Parathyroid adenoma (tissue), 2 donors: ENCODE results near the gene RDH8.
"Not testable (repeated sequence)": the region's sequence is repeated elsewhere in the genome, so short reads cannot be mapped to it uniquely, and the experiment has no call there.

Experiments used
- H2AFZ ChIP-seq: fragments of 300-600 bp; sonication (generic); one replicate; pipeline ENCODE4 v1.7.0; 2017; ENCODE audit warnings: antibody characterized with exemption, mild to moderate bottlenecking
- H3K27ac ChIP-seq: fragments of 300-600 bp; sonication (generic); one replicate; pipeline ENCODE4 v1.7.0; 2017
- H3K27me3 ChIP-seq: fragments of 300-600 bp; sonication (generic); one replicate; pipeline ENCODE4 v1.7.0; 2017; ENCODE audit warnings: low read length; ENCODE audit not compliant: control insufficient read depth, insufficient read depth
- H3K36me3 ChIP-seq: fragments of 300-600 bp; sonication (generic); one replicate; pipeline ENCODE4 v1.7.0; 2017; ENCODE audit warnings: low read length; ENCODE audit not compliant: control insufficient read depth, insufficient read depth
- H3K4me1 ChIP-seq: fragments of 300-600 bp; sonication (generic); one replicate; pipeline ENCODE4 v1.7.0; 2017; ENCODE audit warnings: control low read depth
- H3K4me2 ChIP-seq: fragments of 300-600 bp; sonication (generic); one replicate; pipeline ENCODE4 v1.7.0; 2017; ENCODE audit warnings: low read length
- H3K4me3 ChIP-seq: fragments of 300-600 bp; sonication (generic); one replicate; pipeline ENCODE4 v1.7.0; 2017; ENCODE audit warnings: low read depth, low read length
- H3K79me2 ChIP-seq: fragments of 300-600 bp; sonication (generic); one replicate; pipeline ENCODE4 v1.7.0; 2017; ENCODE audit warnings: control low read depth
- H3K9ac ChIP-seq: fragments of 300-600 bp; sonication (generic); one replicate; pipeline ENCODE4 v1.7.0; 2017; ENCODE audit warnings: mild to moderate bottlenecking
- H3K9me3 ChIP-seq: fragments of 300-600 bp; sonication (generic); one replicate; pipeline ENCODE4 v1.7.0; 2017; ENCODE audit warnings: low read length; ENCODE audit not compliant: control insufficient read depth
- CTCF ChIP-seq: fragments of 300-600 bp; sonication (generic); IDR thresholded peaks from one replicate; pipeline ENCODE4 v1.7.0; 2017; ENCODE audit warnings: antibody characterized with exemption, mild to moderate bottlenecking
- donor health status: primary hyperparathyroidism.

Gene RDH8

DNA sequence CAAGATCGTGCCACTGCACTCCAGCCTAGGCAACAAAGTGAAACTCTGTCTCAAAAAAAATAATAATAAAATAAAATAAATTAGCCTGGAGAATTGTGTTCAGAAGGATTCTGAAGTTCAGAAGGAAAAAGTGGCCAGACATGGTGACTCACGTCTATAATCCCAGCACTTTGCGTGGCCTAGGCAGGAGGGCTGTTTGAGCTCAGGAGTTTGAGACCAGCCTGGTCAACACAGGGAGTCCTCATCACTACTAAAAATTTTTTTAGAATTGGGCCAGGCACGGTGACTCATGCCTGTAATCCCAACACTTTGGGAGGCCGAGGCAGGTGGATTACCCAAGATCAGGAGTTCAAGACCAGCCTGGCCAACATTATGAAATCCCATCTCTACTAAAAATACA lies 6.0 kb downstream of the RDH8 start:
- Histone ChIP-seq H2AFZ (no peak overlapping the region), H3K4me2 (no peak overlapping the region), H3K4me3 (no peak overlapping the region), H3K79me2 (no peaks in the 10 kb centered on the region), H3K9me3 (no peaks in the 10 kb centered on the region), H3K9ac (no peak overlapping the region), H3K27ac (no peak overlapping the region), H3K4me1 (peaks cover 2% of the 10 kb centered on the region), H3K27me3 (no peaks in the 10 kb centered on the region), H3K36me3 (no peaks in the 10 kb centered on the region)
- no peak for TF ChIP-seq CTCF

- no peaks in the 10 kb centered on the region for H3K4me1 ChIP-seq
- no peak overlapping the region for H3K9ac ChIP-seq
- H3K27ac ChIP-seq = no peak overlapping the region
- H3K4me2 ChIP-seq = no peak overlapping the region
- no peak overlapping the region for H3K4me3 ChIP-seq
- H3K36me3 ChIP-seq = no peaks in the 10 kb centered on the region
- no peaks in the 10 kb centered on the region for H3K79me2 ChIP-seq
- no peaks in the 10 kb centered on the region for H3K27me3 ChIP-seq
- no peaks in the 10 kb centered on the region for H3K9me3 ChIP-seq
- TF ChIP-seq CTCF = no peak
- H2AFZ ChIP-seq = no peak overlapping the region
Observed at GRCh38 chr19:10020851-10021250, 7.6 kb downstream of the RDH8 start.

DNA sequence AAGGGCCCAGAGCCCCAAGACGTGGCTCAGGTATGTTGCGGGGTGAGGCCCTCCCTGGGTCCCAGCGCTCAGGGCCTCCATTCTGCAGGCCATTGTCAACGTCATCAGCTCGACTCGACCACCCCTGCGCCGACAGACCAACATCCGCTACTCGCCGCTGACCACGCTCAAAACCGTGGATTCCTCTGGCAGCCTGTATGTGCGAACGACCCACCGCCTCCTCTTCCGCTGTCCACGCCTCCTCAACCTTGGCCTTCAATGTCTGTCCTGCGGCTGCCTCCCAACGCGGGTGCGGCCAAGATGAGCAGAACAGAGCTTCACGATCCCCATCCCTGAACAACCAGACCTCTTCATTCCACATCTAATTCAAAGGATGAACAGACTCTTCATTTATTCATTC lies 8.2 kb downstream of the RDH8 start:
- no peak for TF ChIP-seq CTCF
- no peaks in the 10 kb centered on the region for H3K27me3 ChIP-seq
- no peak overlapping the region for H3K4me2 ChIP-seq
- H2AFZ ChIP-seq = no peak overlapping the region
- no peaks in the 10 kb centered on the region for H3K79me2 ChIP-seq
- no peak overlapping the region for H3K4me3 ChIP-seq
- no peaks in the 10 kb centered on the region for H3K4me1 ChIP-seq
- H3K9ac ChIP-seq = no peak overlapping the region
- no peaks in the 10 kb centered on the region for H3K36me3 ChIP-seq
- H3K27ac ChIP-seq = no peak overlapping the region
- H3K9me3 ChIP-seq = no peaks in the 10 kb centered on the region

DNA sequence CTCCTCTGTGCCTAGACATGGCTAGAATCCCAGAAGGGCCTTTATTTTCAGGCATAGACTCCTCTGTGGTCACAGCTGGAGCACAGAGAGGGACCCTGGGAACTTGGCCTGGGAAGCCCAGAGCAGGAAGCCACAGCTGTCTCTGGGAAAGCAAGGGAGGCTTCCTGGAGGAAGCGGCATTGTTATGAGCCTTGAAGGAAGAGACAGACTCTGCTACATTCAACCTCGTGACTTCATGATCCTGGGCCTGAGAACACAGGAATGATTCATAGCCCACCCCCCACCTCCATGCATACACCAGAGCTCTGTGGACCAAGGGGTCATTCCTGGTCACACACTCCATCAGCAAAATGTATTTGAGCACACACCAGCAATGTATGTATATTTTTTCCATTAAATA lies 8.6 kb downstream of the RDH8 start:
- no peak overlapping the region for H3K27ac ChIP-seq
- no peaks in the 10 kb centered on the region for H3K4me1 ChIP-seq
- no peak overlapping the region for H3K9ac ChIP-seq
- no peak overlapping the region for H2AFZ ChIP-seq
- H3K4me2 ChIP-seq = no peak overlapping the region
- H3K27me3 ChIP-seq = no peaks in the 10 kb centered on the region
- TF ChIP-seq CTCF = no peak
- H3K4me3 ChIP-seq = no peak overlapping the region
- H3K9me3 ChIP-seq = no peaks in the 10 kb centered on the region
- no peaks in the 10 kb centered on the region for H3K36me3 ChIP-seq
- no peaks in the 10 kb centered on the region for H3K79me2 ChIP-seq

GRCh38 chr19:10023096-10023495 lies 9.8 kb downstream of the RDH8 start:
- not testable (repeated sequence) for H3K27ac ChIP-seq, H3K4me2 ChIP-seq, H3K27me3 ChIP-seq, H2AFZ ChIP-seq, H3K9ac ChIP-seq, H3K36me3 ChIP-seq, H3K9me3 ChIP-seq, H3K79me2 ChIP-seq, H3K4me1 ChIP-seq, H3K4me3 ChIP-seq
